ENCODE data around the gene PRM1. TPM values are rescaled to one million over a fixed set of nuclear protein-coding genes. Genes with fewer than 3 reads are reported as not detected.
A peak's percentile ranks its signal among the peaks of the same experiment; 100 is the strongest.

PRM1 gene
- total and polyA plus RNA-seq, 2 of the 13 experiments (the other 11 are each of a cell fraction or from before 2014, with no cell fraction given) = not detected

- no peak; the same call in 1 of the 2 replicates for TF ChIP-seq ATF2 (CRISPR knock-in tag; IDR thresholded peaks at IDR 0.05)
- TF ChIP-seq POLR2G (IDR thresholded peaks at IDR 0.05; ENCODE audit: low read depth, low read length) = peak; percentile 61
- TF ChIP-seq JUND (CRISPR knock-in tag; IDR thresholded peaks at IDR 0.05) = peak; percentile 49; the same call in 1 of the 2 replicates
- TF ChIP-seq SNAPC2 (CRISPR knock-in tag; IDR thresholded peaks at IDR 0.05) = peak; percentile 81
- 0 out of 2 replicates have a peak, but pooled peaks have one; percentile 34 for TF ChIP-seq ELF1 (CRISPR knock-in tag; IDR thresholded peaks at IDR 0.05)
- peak; percentile 25; the same call in 1 of the 2 replicates for TF ChIP-seq NCOA2 (CRISPR knock-in tag; IDR thresholded peaks at IDR 0.05)
- 0 out of 2 replicates have a peak, but pooled peaks have one; percentile 12 for TF ChIP-seq MAFF (IDR thresholded peaks at IDR 0.05; ENCODE audit: low read depth, low read length)
- peak; percentile 86 for TF ChIP-seq CHCHD3 (CRISPR knock-in tag; IDR thresholded peaks at IDR 0.05)
- TF ChIP-seq ZBTB2 (CRISPR knock-in tag; IDR thresholded peaks at IDR 0.05; ENCODE audit: low read depth) = no peak
- TF ChIP-seq NFE2L1 (CRISPR knock-in tag; IDR thresholded peaks at IDR 0.05; ENCODE audit: borderline replicate concordance) = no peak
- 0 out of 2 replicates have a peak, but pooled peaks have one; percentile 39 for TF ChIP-seq SOX13 (IDR thresholded peaks at IDR 0.05)
- peak in 1 of 2 experiments; percentile 44; a peak in 2 of 4 replicates for TF ChIP-seq SOX13 (CRISPR knock-in tag; conservative IDR thresholded peaks at IDR 0.05 in 1 of 2, IDR thresholded peaks at IDR 0.05 in 1 of 2)
- TF ChIP-seq ESRRA (CRISPR knock-in tag; IDR thresholded peaks at IDR 0.05; ENCODE audit: low read depth) = peak; percentile 55; the same call in 1 of the 2 replicates
- TF ChIP-seq ZNF747 (CRISPR knock-in tag; IDR thresholded peaks at IDR 0.05; ENCODE audit: borderline replicate concordance) = no peak
- TF ChIP-seq ZNF335 (CRISPR knock-in tag; IDR thresholded peaks at IDR 0.05) = peak; percentile 65
- no peak for TF ChIP-seq IKZF1 (IDR thresholded peaks at IDR 0.05)
- TF ChIP-seq ZNF431 (CRISPR knock-in tag; IDR thresholded peaks at IDR 0.05; ENCODE audit: borderline replicate concordance, low read depth) = no peak
- TF ChIP-seq KLF16 (CRISPR knock-in tag; IDR thresholded peaks at IDR 0.05) = peak in 1 of 2 experiments; percentile 2; a peak in 1 of 4 replicates
- TF ChIP-seq STAT5B (CRISPR knock-in tag; IDR thresholded peaks at IDR 0.05) = no peak
- TF ChIP-seq ZFP37 (CRISPR knock-in tag; IDR thresholded peaks at IDR 0.05; ENCODE audit: borderline replicate concordance) = 0 out of 2 replicates have a peak, but pooled peaks have one; percentile 13
- TF ChIP-seq SRF (IDR thresholded peaks at IDR 0.05; ENCODE audit: low read depth, low read length) = no peak
- no peak for TF ChIP-seq ZNF382 (CRISPR knock-in tag; IDR thresholded peaks at IDR 0.05; ENCODE audit: borderline replicate concordance)
- TF ChIP-seq ZNF430 (CRISPR knock-in tag; IDR thresholded peaks at IDR 0.05) = peak; percentile 64; the same call in 1 of the 2 replicates
- peak; percentile 82; the same call in 1 of the 2 replicates for TF ChIP-seq POGK (CRISPR knock-in tag; conservative IDR thresholded peaks at IDR 0.05)
- no peak for TF ChIP-seq ZNF790 (CRISPR knock-in tag; IDR thresholded peaks at IDR 0.05; ENCODE audit: borderline replicate concordance)
These were observed 27.6 kb upstream of the PRM1 start (continued) for GRCh38 chr16:11308493-11309283.
